ENCODE measurements around the gene NFKBIL1.

DNA sequence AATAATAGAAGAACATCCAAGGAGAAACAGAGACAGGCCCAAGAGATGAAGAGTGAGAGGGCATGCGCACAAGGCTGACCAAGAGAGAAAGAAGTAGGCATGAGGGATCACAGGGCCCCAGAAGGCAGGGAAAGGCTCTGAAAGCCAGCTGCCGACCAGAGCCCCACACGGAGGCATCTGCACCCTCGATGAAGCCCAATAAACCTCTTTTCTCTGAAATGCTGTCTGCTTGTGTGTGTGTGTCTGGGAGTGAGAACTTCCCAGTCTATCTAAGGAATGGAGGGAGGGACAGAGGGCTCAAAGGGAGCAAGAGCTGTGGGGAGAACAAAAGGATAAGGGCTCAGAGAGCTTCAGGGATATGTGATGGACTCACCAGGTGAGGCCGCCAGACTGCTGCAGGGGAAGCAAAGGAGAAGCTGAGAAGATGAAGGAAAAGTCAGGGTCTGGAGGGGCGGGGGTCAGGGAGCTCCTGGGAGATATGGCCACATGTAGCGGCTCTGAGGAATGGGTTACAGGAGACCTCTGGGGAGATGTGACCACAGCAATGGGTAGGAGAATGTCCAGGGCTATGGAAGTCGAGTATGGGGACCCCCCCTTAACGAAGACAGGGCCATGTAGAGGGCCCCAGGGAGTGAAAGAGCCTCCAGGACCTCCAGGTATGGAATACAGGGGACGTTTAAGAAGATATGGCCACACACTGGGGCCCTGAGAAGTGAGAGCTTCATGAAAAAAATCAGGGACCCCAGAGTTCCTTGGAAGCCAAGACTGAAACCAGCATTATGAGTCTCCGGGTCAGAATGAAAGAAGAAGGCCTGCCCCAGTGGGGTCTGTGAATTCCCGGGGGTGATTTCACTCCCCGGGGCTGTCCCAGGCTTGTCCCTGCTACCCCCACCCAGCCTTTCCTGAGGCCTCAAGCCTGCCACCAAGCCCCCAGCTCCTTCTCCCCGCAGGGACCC is 27.0 kb downstream of the NFKBIL1 start:
- no peak for TF ChIP-seq ZBTB33 (IDR thresholded peaks at IDR 0.05)
- no peak for TF ChIP-seq EGR1 (IDR thresholded peaks at IDR 0.05; ENCODE audit: low read depth in 2 of 2)
- no peak for TF ChIP-seq TAF1 (conservative IDR thresholded peaks at IDR 0.05)
- TF ChIP-seq GABPA (IDR thresholded peaks at IDR 0.05 in 1 of 2, conservative IDR thresholded peaks at IDR 0.05 in 1 of 2), result no peak

Measured in liver (tissue), 2 donors.